OCI-LY1 (cell line): ENCODE measurements around the gene AMN.
A peak's percentile ranks its signal among the peaks of the same experiment; 100 is the strongest.

Experiments
- H2AFZ ChIP-seq: fragments of 200-600 bp; sonication (generic), shearing (Covaris generic); 2 replicates; pipeline ENCODE4 v1.6.0; 2014; ENCODE audit warnings: antibody characterized with exemption, mild to moderate bottlenecking, low read length
- H3F3A ChIP-seq: fragments of 200-600 bp; sonication (generic), shearing (Covaris generic); 2 replicates; pipeline ENCODE4 v1.6.0; 2014; ENCODE audit warnings: mild to moderate bottlenecking, antibody characterized with exemption, low read length, moderate library complexity; ENCODE audit not compliant: insufficient read depth
- H3K27ac ChIP-seq: fragments of 200-600 bp; sonication (generic); 2 replicates; pipeline ENCODE4 v1.5.1; 2014; ENCODE audit warnings: low read length, mixed run types, mild to moderate bottlenecking, low read depth; ENCODE audit not compliant: poor library complexity, severe bottlenecking
- H3K27me3 ChIP-seq: fragments of 200-600 bp; sonication (generic); 2 replicates; pipeline ENCODE4 v1.6.0; 2014; ENCODE audit warnings: antibody characterized with exemption, mild to moderate bottlenecking, low read length, moderate library complexity; ENCODE audit not compliant: insufficient read depth
- H3K36me3 ChIP-seq: fragments of 200-600 bp; sonication (generic); 2 replicates; pipeline ENCODE4 v1.6.1; 2014; ENCODE audit warnings: mild to moderate bottlenecking, antibody characterized with exemption, low read length, moderate library complexity, mixed read lengths; ENCODE audit not compliant: insufficient read depth
- H3K4me1 ChIP-seq: fragments of 200-600 bp; sonication (generic); 2 replicates; pipeline ENCODE4 v1.5.1; 2014; ENCODE audit warnings: mild to moderate bottlenecking, low read length, moderate library complexity; ENCODE audit not compliant: insufficient read depth, severe bottlenecking
- H3K4me2 ChIP-seq: fragments of 200-600 bp; sonication (generic), shearing (Covaris generic); 2 replicates; pipeline ENCODE4 v1.6.1; 2014; ENCODE audit warnings: low read length
- H3K4me3 ChIP-seq: fragments of 200-600 bp; sonication (generic); 2 replicates; pipeline ENCODE4 v1.5.1; 2014; ENCODE audit warnings: low read length, low read depth, mild to moderate bottlenecking, mixed read lengths; ENCODE audit not compliant: poor library complexity, severe bottlenecking
- H3K79me2 ChIP-seq: fragments of 200-600 bp; shearing (Covaris generic); 2 replicates; pipeline ENCODE4 v1.6.1; 2016; ENCODE audit warnings: mixed run types, low read length, mixed read lengths; ENCODE audit not compliant: insufficient read depth
- H3K9ac ChIP-seq: fragments of 200-600 bp; sonication (generic), shearing (Covaris generic); 2 replicates; pipeline ENCODE4 v1.6.1; 2014; ENCODE audit warnings: mild to moderate bottlenecking, low read length, mixed read lengths
- H3K9me2 ChIP-seq: fragments of 200-600 bp; sonication (generic), shearing (Covaris generic); 2 replicates; pipeline ENCODE4 v1.6.1; 2014; ENCODE audit warnings: low read depth, mild to moderate bottlenecking, low read length, mixed read lengths
- H3K9me3 ChIP-seq: fragments of 200-600 bp; shearing (Covaris generic); 2 replicates; pipeline ENCODE4 v1.6.1; 2014; ENCODE audit warnings: low read length, mixed read lengths
- H4K20me1 ChIP-seq: fragments of 200-600 bp; sonication (generic), shearing (Covaris generic); 2 replicates; pipeline ENCODE4 v1.6.0; 2016; ENCODE audit warnings: mild to moderate bottlenecking, low read length; ENCODE audit not compliant: insufficient read depth
- CTCF ChIP-seq: fragments of 200-600 bp; sonication (generic), shearing (Covaris generic); IDR thresholded peaks from 2 replicates; pipeline ENCODE4 v1.5.1; 2017; ENCODE audit warnings: mild to moderate bottlenecking, antibody characterized with exemption, low read length, moderate library complexity, mixed read lengths
- EZH2 ChIP-seq: fragments of 200-600 bp; sonication (generic), shearing (Covaris generic); IDR thresholded peaks from 2 replicates; pipeline ENCODE4 v1.8.0; 2017; ENCODE audit warnings: borderline replicate concordance, mixed run types, mild to moderate bottlenecking, antibody characterized with exemption, low read length, moderate library complexity, mixed read lengths

The AMN gene

GRCh38 chr14:102898776-102899515 lies 23.5 kb upstream of the AMN start:
- Histone ChIP-seq H3K4me1 (peaks cover 21% of the 10 kb centered on the region), H3K79me2 (no peaks in the 10 kb centered on the region), H3K9me3 (no peaks in the 10 kb centered on the region), H3K4me2 (no peak overlapping the region), H3K4me3 (no peak overlapping the region), H3F3A (no peaks in the 10 kb centered on the region), H3K27me3 (no peaks in the 10 kb centered on the region), H4K20me1 (no peaks in the 10 kb centered on the region), H2AFZ (no peak overlapping the region), H3K9ac (no peak overlapping the region), H3K27ac (no peak overlapping the region), H3K9me2 (no peaks in the 10 kb centered on the region), H3K36me3 (peaks cover 12% of the 10 kb centered on the region)
- no peak for TF ChIP-seq CTCF
- TF ChIP-seq EZH2: no peak

DNA sequence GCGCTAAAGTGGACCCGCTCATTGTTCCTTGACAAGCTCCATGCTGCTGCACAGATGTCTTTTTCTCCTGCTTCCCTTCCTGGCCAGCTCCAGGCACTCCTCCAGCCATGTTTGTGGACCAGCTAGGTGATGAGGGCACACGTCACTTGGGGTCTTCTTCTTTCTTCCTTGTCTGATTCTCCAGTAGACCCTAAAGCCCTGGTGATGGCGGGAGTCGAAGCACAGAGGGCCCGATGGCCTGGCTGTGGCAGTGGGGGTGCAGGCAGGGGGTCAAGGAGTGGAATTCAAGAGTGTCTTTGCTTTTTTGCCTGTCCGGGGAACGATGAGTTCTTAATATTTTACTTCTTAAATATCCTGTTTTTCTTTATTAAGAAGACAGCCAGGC lies 23.0 kb upstream of the AMN start:
- Histone ChIP-seq H3K9me2 (no peaks in the 10 kb centered on the region), H2AFZ (no peak overlapping the region), H3K4me1 (peaks cover 21% of the 10 kb centered on the region), H3K4me3 (no peak overlapping the region), H3K9ac (no peak overlapping the region), H3K79me2 (no peaks in the 10 kb centered on the region), H3K9me3 (no peaks in the 10 kb centered on the region), H3K36me3 (peaks cover 12% of the 10 kb centered on the region), H3K27ac (no peak overlapping the region), H3F3A (no peaks in the 10 kb centered on the region), H4K20me1 (no peaks in the 10 kb centered on the region), H3K4me2 (no peak overlapping the region), H3K27me3 (no peaks in the 10 kb centered on the region)
- TF ChIP-seq CTCF (no peak), EZH2 (no peak)

DNA sequence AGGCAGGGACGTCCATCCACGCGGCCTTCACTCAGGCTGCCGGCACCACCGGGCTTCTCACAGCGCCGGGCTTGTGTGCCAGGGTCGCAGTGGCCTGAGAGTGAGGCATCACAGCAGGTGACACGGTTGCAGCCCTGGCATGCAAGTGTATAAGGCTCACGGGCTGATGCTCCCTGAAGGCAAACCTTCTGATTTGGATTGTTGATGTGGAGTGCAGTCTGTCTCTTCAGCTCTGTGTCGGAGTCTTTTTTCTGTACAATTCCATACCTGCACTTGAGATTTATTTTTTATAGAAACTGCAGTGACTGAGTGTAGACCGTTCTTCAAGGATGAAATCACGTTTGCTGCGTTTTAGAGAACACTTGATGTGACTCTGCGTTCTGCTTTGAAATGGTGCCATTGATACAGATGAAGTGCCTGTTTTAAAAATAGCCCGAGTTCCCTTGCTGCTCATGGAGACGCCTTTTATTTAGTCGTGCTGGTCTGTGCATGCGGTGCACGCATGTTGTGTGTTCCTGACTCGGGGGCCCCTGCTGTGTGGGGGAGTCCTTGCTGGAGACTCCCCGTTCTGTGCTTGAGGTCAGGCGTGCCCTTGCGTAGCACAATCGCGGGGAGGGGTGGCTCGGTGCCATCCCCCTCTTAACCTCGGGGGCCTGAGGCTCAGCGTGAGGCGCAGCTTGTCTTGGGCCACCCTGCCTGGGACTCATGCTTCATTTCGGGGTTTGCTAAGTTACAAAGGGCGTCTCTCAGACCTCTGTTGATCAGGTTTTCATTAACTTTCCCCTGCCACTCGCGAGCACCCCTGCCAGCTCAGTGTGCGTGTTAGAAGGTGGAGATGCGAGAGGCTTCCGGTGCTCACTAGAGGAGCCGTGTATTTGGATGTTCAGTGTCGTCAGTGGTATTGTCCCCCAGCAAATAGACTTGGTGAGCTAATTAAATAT lies 21.6 kb upstream of the AMN start:
- no peaks in the 10 kb centered on the region for H3F3A ChIP-seq
- H3K9me3 ChIP-seq: no peaks in the 10 kb centered on the region
- peak overlapping the region; percentile 27; the same call in 1 of the 2 replicates for H3K9ac ChIP-seq
- no peaks in the 10 kb centered on the region for H3K27me3 ChIP-seq
- peaks cover 17% of the 10 kb centered on the region for H3K36me3 ChIP-seq
- peak overlapping the region; percentile 67 for H3K27ac ChIP-seq
- TF ChIP-seq EZH2: no peak
- no peak for TF ChIP-seq CTCF
- H3K79me2 ChIP-seq: no peaks in the 10 kb centered on the region
- H3K4me2 ChIP-seq: peak overlapping the region; percentile 55
- H4K20me1 ChIP-seq: no peaks in the 10 kb centered on the region
- no peaks in the 10 kb centered on the region for H3K9me2 ChIP-seq
- H2AFZ ChIP-seq: no peak overlapping the region
- no peak overlapping the region for H3K4me3 ChIP-seq
- peaks cover 21% of the 10 kb centered on the region for H3K4me1 ChIP-seq
